Lower lobe of right lung (tissue), 2 donors: ENCODE results near the gene GPR39. TPM values are rescaled to one million over a fixed set of nuclear protein-coding genes. Genes with fewer than 3 reads are reported as not detected.
A peak's percentile ranks its signal among the peaks of the same experiment; 100 is the strongest.

Source experiments
- ATAC-seq, 2 donors: fragments of 200-7000 bp; cut with Tn5 transposase; one replicate each; pipeline ENCODE4 v1.9.1; 2020 to 2022; ENCODE audit warnings: mild to moderate bottlenecking in 2 of 2, moderate library complexity in 2 of 2
- DNase-seq: peaks from one replicate; pipeline ENCODE4 v3.0.0-alpha.2; 2020
- H3K27ac ChIP-seq: fragments of 200-600 bp; one replicate; pipeline ENCODE4 v1.8.0; 2022
- H3K27me3 ChIP-seq: fragments of 200-600 bp; one replicate; pipeline ENCODE4 v1.8.0; 2022; ENCODE audit warnings: low read depth
- H3K36me3 ChIP-seq: fragments of 200-600 bp; one replicate; pipeline ENCODE4 v1.8.0; 2022; ENCODE audit warnings: mild to moderate bottlenecking
- H3K4me1 ChIP-seq: fragments of 200-600 bp; one replicate; pipeline ENCODE4 v1.8.0; 2022
- H3K4me3 ChIP-seq: fragments of 200-600 bp; one replicate; pipeline ENCODE4 v1.8.0; 2022; ENCODE audit warnings: mild to moderate bottlenecking
- H3K9me3 ChIP-seq: fragments of 200-600 bp; one replicate; pipeline ENCODE4 v1.8.0; 2022
- intact Hi-C: fragments of 100-400 bp; cut with DNase I; formaldehyde crosslinking; loops from one replicate; pipeline ENCODE4 v1.11.0; 2022
- total RNA-seq: library from RNA; stranded (reverse); fragmentation: NEBNext Ultra II Directional; extraction: Animal tissue kit (Norgen Biotek cat#: 25700); gene quantifications from one replicate; pipeline ENCODE4 v1.2.1, GENCODE V29; 2021
- TF ChIP-seq, protein P1 (sequence below): fragments of 200-600 bp; IDR thresholded peaks from one replicate; pipeline ENCODE4 v1.8.0; 2022; ENCODE audit warnings: antibody characterized with exemption, mild to moderate bottlenecking
- donor health status: DM: no; HTN: yes; CAD: no; lungs with severe emphysema.

The GPR39 gene
- total RNA-seq, 1 donor from 2014 or later = 11.2 TPM

DNA sequence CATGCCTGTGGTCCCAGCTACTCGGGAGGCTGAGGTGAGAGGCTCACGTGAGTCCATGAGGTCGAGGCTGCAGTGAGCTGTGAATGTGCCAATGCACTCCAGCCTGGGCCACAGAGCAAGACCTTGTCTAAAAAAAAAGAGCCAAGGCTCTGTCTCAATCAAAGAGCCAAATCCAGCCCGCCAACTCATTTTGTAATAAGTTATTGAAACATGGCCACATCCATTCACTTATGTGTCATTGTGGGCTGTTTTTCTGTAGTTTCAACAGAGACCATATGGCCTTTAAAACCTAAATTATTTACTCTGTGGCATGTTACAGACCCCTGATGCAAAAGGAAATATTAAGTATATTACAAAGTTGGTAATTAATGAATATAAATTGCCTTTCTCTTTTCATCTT lies 60.8 kb downstream of the GPR39 start:
- intact Hi-C loops = no loop called here
- no peaks in the 10 kb centered on the region for H3K36me3 ChIP-seq
- DNase-seq = no peak
- peaks cover 8% of the 10 kb centered on the region for H3K9me3 ChIP-seq
- TF ChIP-seq, protein P1, sequence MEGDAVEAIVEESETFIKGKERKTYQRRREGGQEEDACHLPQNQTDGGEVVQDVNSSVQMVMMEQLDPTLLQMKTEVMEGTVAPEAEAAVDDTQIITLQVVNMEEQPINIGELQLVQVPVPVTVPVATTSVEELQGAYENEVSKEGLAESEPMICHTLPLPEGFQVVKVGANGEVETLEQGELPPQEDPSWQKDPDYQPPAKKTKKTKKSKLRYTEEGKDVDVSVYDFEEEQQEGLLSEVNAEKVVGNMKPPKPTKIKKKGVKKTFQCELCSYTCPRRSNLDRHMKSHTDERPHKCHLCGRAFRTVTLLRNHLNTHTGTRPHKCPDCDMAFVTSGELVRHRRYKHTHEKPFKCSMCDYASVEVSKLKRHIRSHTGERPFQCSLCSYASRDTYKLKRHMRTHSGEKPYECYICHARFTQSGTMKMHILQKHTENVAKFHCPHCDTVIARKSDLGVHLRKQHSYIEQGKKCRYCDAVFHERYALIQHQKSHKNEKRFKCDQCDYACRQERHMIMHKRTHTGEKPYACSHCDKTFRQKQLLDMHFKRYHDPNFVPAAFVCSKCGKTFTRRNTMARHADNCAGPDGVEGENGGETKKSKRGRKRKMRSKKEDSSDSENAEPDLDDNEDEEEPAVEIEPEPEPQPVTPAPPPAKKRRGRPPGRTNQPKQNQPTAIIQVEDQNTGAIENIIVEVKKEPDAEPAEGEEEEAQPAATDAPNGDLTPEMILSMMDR = no peak
- no peak for ATAC-seq
- no peak overlapping the region for H3K4me3 ChIP-seq
- H3K27me3 ChIP-seq = no peaks in the 10 kb centered on the region
- no peak overlapping the region for H3K27ac ChIP-seq
- no peaks in the 10 kb centered on the region for H3K4me1 ChIP-seq

DNA sequence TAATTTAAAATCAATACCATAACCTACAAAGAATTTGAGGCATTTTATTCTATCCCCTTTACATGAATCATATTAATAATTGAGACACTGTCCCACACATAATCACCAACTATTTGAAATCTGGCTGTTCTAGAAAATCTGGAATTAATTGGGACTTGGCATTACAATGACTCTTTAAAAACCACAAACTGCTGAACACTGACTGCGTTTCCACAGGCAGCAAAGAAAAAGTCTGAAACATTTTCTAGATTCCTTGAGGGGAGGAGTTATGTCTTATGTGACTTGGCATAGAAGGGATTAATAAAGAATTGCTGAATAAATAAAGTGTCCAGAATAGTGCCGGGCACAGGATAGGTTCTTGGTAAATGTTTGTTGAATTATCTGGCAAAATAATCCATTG lies 61.4 kb downstream of the GPR39 start:
- DNase-seq (no peak), ATAC-seq (no peak)
- intact Hi-C loops = no loop called here
- Histone ChIP-seq H3K4me1 (no peaks in the 10 kb centered on the region), H3K27ac (no peak overlapping the region), H3K9me3 (peaks cover 7% of the 10 kb centered on the region), H3K4me3 (no peak overlapping the region), H3K27me3 (no peaks in the 10 kb centered on the region), H3K36me3 (no peaks in the 10 kb centered on the region)
- TF ChIP-seq, protein P1 = no peak

DNA sequence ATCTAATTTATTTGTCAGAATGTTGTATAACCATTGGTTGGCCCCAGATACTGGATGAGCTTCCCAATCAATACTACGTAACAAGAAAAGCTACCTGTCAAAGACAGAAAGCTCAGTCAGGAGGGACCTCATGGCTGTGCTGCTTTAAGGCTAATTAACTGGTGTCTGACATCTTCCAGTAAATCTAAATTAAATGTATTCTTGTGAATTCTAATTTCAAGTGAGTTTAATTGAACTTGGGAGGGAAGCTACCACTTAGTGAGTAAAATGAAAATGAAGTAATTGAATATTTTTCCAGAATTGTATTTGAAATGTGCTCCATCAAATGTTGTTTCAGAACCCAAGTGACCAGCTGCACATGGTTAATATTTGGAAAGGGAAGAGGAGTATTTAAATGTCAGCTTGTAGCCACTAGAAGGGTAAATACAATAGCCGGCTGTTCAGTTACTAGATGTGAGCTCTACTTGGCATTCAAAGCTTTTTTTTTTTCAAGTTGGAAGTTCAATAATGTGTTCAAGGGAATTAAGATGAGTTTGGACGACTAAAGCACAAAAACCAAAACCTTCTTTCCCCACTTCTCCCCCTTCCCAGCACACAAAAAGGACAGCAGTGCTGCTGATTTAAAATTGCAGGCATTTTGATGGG lies 62.0 kb downstream of the GPR39 start:
- intact Hi-C loops = no loop called here
- Histone ChIP-seq H3K9me3 (peaks cover 1% of the 10 kb centered on the region), H3K36me3 (no peaks in the 10 kb centered on the region), H3K27me3 (no peaks in the 10 kb centered on the region), H3K4me3 (no peak overlapping the region), H3K27ac (peak overlapping the region; percentile 2), H3K4me1 (no peaks in the 10 kb centered on the region)
- TF ChIP-seq, protein P1 = no peak
- ATAC-seq (no peak), DNase-seq (no peak)

DNA sequence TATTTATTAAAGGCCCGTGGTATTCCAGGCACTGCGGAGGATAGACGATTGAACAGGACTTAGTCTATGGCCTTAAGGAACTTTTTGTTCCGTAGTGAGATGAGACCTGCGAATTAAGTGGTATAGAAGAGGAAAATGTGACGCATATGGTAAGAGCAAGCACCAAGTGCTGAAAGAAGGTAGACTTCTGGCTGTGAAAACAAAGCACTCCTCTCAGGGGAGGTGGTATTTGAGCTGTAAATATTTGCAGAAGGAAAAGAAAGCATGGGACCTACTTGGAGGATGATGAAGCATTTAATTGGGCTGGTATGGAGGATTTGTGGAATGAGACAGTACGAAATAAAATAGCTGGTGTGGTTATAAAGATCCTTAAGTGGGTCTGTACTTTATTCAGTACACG lies 62.5 kb downstream of the GPR39 start:
- intact Hi-C loops = no loop called here
- TF ChIP-seq, protein P1 = no peak
- no peaks in the 10 kb centered on the region for H3K4me1 ChIP-seq
- no peak overlapping the region for H3K4me3 ChIP-seq
- H3K27me3 ChIP-seq = no peaks in the 10 kb centered on the region
- H3K27ac ChIP-seq = peak overlapping the region; percentile 2
- no peaks in the 10 kb centered on the region for H3K36me3 ChIP-seq
- no peak for DNase-seq
- H3K9me3 ChIP-seq = no peaks in the 10 kb centered on the region
- peak; percentile 80 to 84 for ATAC-seq

DNA sequence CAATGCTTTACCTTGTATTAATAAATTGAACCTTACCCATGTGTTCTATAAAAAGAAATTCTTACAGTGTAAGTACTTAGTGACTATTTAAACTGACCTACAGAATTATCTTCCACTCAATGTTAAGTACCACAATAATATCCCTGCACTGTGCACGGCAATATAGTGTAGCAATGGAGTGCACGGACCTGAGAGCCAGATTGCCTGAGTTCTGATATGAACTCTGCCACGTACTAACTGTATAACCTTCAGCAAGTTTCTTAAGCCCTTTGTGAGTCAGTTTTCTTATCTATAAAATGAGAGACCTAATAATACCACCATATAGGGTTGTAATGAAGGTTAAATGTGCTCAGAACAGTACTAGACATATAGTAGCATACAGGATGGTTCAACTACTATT lies 66.2 kb downstream of the GPR39 start:
- Histone ChIP-seq H3K27me3 (no peaks in the 10 kb centered on the region), H3K27ac (no peak overlapping the region), H3K4me3 (no peak overlapping the region), H3K4me1 (no peaks in the 10 kb centered on the region), H3K9me3 (peaks cover 6% of the 10 kb centered on the region), H3K36me3 (no peaks in the 10 kb centered on the region)
- intact Hi-C loops = no loop called here
- ATAC-seq (no peak), DNase-seq (no peak)
- TF ChIP-seq, protein P1 = no peak
